Effector memory CD4-positive, alpha-beta T cell (primary cell): ENCODE measurements around the gene ABCA13.

ENCODE experiments used
- DNase-seq, 3 donors: peaks; one replicate each; pipeline ENCODE4 v3.0.0-alpha.2; 2020
- H3K27ac ChIP-seq: 2 replicates; pipeline ENCODE4 v1.7.0; 2013; ENCODE audit warnings: mild to moderate bottlenecking, low read length, moderate library complexity; ENCODE audit not compliant: insufficient read depth, poor library complexity, severe bottlenecking
- H3K27me3 ChIP-seq: replicated peaks from 2 replicates; pipeline ENCODE4 v1.7.0; 2013; ENCODE audit warnings: mild to moderate bottlenecking, low read length; ENCODE audit not compliant: insufficient read depth, control insufficient read depth, poor library complexity, severe bottlenecking
- H3K36me3 ChIP-seq: 2 replicates; pipeline ENCODE4 v1.7.0; 2013; ENCODE audit warnings: mild to moderate bottlenecking, low read length, moderate library complexity; ENCODE audit not compliant: control insufficient read depth, insufficient read depth
- H3K4me1 ChIP-seq: 2 replicates; pipeline ENCODE4 v1.7.0; 2013; ENCODE audit warnings: low read length, mild to moderate bottlenecking; ENCODE audit not compliant: control insufficient read depth, insufficient read depth, poor library complexity, severe bottlenecking
- H3K4me3 ChIP-seq: 2 replicates; pipeline ENCODE4 v1.7.0; 2013; ENCODE audit warnings: low read length, low read depth, mild to moderate bottlenecking; ENCODE audit not compliant: insufficient read depth, poor library complexity, severe bottlenecking
- H3K9me3 ChIP-seq: 2 replicates; pipeline ENCODE4 v1.7.0; 2013; ENCODE audit warnings: mild to moderate bottlenecking, low read length, moderate library complexity; ENCODE audit not compliant: control insufficient read depth

The ABCA13 gene

GRCh38 chr7:48224042-48224441 is 52.8 kb downstream of the ABCA13 start:
- no peaks in the 10 kb centered on the region for H3K27me3 ChIP-seq
- no peak overlapping the region for H3K27ac ChIP-seq
- H3K4me1 ChIP-seq = no peaks in the 10 kb centered on the region
- H3K4me3 ChIP-seq = no peak overlapping the region
- DNase-seq = no peak
- no peaks in the 10 kb centered on the region for H3K36me3 ChIP-seq
- H3K9me3 ChIP-seq = no peaks in the 10 kb centered on the region

GRCh38 chr7:48225101-48225500 is 53.8 kb downstream of the ABCA13 start:
- H3K36me3 ChIP-seq = no peaks in the 10 kb centered on the region
- no peak overlapping the region for H3K4me3 ChIP-seq
- DNase-seq = no peak
- no peaks in the 10 kb centered on the region for H3K9me3 ChIP-seq
- no peaks in the 10 kb centered on the region for H3K27me3 ChIP-seq
- H3K4me1 ChIP-seq = no peaks in the 10 kb centered on the region
- no peak overlapping the region for H3K27ac ChIP-seq

GRCh38 chr7:48237354-48237753 is 66.1 kb downstream of the ABCA13 start:
- Histone ChIP-seq H3K4me3 (no peak overlapping the region), H3K27ac (no peak overlapping the region), H3K4me1 (no peaks in the 10 kb centered on the region), H3K9me3 (no peaks in the 10 kb centered on the region), H3K36me3 (no peaks in the 10 kb centered on the region), H3K27me3 (no peaks in the 10 kb centered on the region)
- DNase-seq = no peak

GRCh38 chr7:48242846-48243245 is 71.6 kb downstream of the ABCA13 start:
- no peaks in the 10 kb centered on the region for H3K4me1 ChIP-seq
- no peaks in the 10 kb centered on the region for H3K27me3 ChIP-seq
- H3K36me3 ChIP-seq = no peaks in the 10 kb centered on the region
- no peak overlapping the region for H3K4me3 ChIP-seq
- DNase-seq = no peak
- no peak overlapping the region for H3K27ac ChIP-seq
- no peaks in the 10 kb centered on the region for H3K9me3 ChIP-seq

GRCh38 chr7:48244864-48245271 is 73.6 kb downstream of the ABCA13 start:
- no peak for DNase-seq
- no peak overlapping the region for H3K4me3 ChIP-seq

GRCh38 chr7:48245751-48246472 is 74.7 kb downstream of the ABCA13 start:
- H3K27me3 ChIP-seq = no peaks in the 10 kb centered on the region
- H3K9me3 ChIP-seq = no peaks in the 10 kb centered on the region
- no peaks in the 10 kb centered on the region for H3K36me3 ChIP-seq
- no peaks in the 10 kb centered on the region for H3K4me1 ChIP-seq
- H3K4me3 ChIP-seq = no peak overlapping the region
- no peak for DNase-seq
- no peak overlapping the region for H3K27ac ChIP-seq

More at GRCh38 chr7:48244864-48245271, 73.6 kb downstream of the ABCA13 start:
- Histone ChIP-seq H3K4me1 (no peaks in the 10 kb centered on the region), H3K9me3 (no peaks in the 10 kb centered on the region), H3K36me3 (no peaks in the 10 kb centered on the region), H3K27me3 (no peaks in the 10 kb centered on the region), H3K27ac (no peak overlapping the region)

GRCh38 chr7:48249166-48249565 is 77.9 kb downstream of the ABCA13 start:
- H3K4me1 ChIP-seq = no peaks in the 10 kb centered on the region
- no peak overlapping the region for H3K4me3 ChIP-seq
- no peaks in the 10 kb centered on the region for H3K27me3 ChIP-seq
- no peaks in the 10 kb centered on the region for H3K9me3 ChIP-seq
- no peak for DNase-seq
- no peak overlapping the region for H3K27ac ChIP-seq
- H3K36me3 ChIP-seq = no peaks in the 10 kb centered on the region

- DNase-seq = no peak
- no peak overlapping the region for H3K27ac ChIP-seq
- no peaks in the 10 kb centered on the region for H3K4me1 ChIP-seq
- H3K36me3 ChIP-seq = no peaks in the 10 kb centered on the region
- H3K4me3 ChIP-seq = no peak overlapping the region
- H3K9me3 ChIP-seq = no peaks in the 10 kb centered on the region
- no peaks in the 10 kb centered on the region for H3K27me3 ChIP-seq
Observed at GRCh38 chr7:48250441-48250951, 79.2 kb downstream of the ABCA13 start.

GRCh38 chr7:48251766-48252165 is 80.5 kb downstream of the ABCA13 start:
- Histone ChIP-seq H3K36me3 (no peaks in the 10 kb centered on the region), H3K4me1 (no peaks in the 10 kb centered on the region)
- DNase-seq = no peak

GRCh38 chr7:48252995-48253394 is 81.7 kb downstream of the ABCA13 start:
- Histone ChIP-seq H3K27ac (no peak overlapping the region), H3K9me3 (no peaks in the 10 kb centered on the region), H3K4me1 (no peaks in the 10 kb centered on the region), H3K36me3 (no peaks in the 10 kb centered on the region), H3K4me3 (no peak overlapping the region), H3K27me3 (no peaks in the 10 kb centered on the region)
- no peak for DNase-seq

More at GRCh38 chr7:48251766-48252165, 80.5 kb downstream of the ABCA13 start:
- H3K27me3 ChIP-seq = no peaks in the 10 kb centered on the region
- H3K4me3 ChIP-seq = no peak overlapping the region
- no peaks in the 10 kb centered on the region for H3K9me3 ChIP-seq
- H3K27ac ChIP-seq = no peak overlapping the region
